SK-N-MC (cell line): ENCODE results near the gene MOB3A.

Source experiments
- EZH2 ChIP-seq: fragments of 200-600 bp; sonication (generic); IDR thresholded peaks from one replicate; pipeline ENCODE4 v1.6.1; 2017; ENCODE audit warnings: antibody characterized with exemption
- FOXP2 ChIP-seq: optimal IDR thresholded peaks from 2 replicates; pipeline ENCODE3; 2011; ENCODE audit warnings: mild to moderate bottlenecking, moderate library complexity; ENCODE audit not compliant: insufficient read depth; ENCODE audit errors: extremely low read length, control extremely low read depth
- POLR2AphosphoS5 ChIP-seq: IDR thresholded peaks from 2 replicates; pipeline ENCODE4 v1.6.1; 2012; ENCODE audit warnings: mild to moderate bottlenecking, low read depth, low read length, borderline replicate concordance

GRCh38 chr19:2083174-2083854 is 12.8 kb downstream of the MOB3A start:
- no peak for TF ChIP-seq POLR2AphosphoS5
- TF ChIP-seq EZH2, result no peak
- no peak for TF ChIP-seq FOXP2
